HG03025 (cell line): Measurements from ENCODE around the gene BCAS1.

ENCODE experiments used
- ATAC-seq: cut with Tn5 transposase; IDR thresholded peaks from one replicate; pipeline ENCODE4 v1.9.1; 2021; ENCODE audit warnings: mild to moderate bottlenecking, moderate library complexity; ENCODE audit not compliant: unreplicated experiment, low FRiP score

BCAS1 gene

GRCh38 chr20:53917145-53918019 is 153.0 kb downstream of the BCAS1 start:
- ATAC-seq, result peak; percentile 50

DNA sequence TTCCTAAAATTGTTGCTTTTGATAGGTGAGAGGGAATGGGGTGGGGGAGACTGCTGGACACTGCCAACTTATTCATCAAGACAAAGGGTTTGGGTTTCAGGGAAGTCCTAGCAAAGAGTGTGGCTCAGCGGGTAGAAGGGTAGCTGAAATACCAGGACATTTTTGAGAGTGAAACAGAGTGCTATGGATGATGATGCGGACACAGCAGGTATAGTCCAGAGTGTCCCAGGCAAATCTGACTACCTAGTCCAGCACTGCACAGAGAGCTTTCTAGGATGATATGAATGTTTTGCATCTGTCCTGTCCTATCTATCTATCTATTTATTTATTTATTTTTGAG is 154.3 kb downstream of the BCAS1 start:
- ATAC-seq, result no peak

DNA sequence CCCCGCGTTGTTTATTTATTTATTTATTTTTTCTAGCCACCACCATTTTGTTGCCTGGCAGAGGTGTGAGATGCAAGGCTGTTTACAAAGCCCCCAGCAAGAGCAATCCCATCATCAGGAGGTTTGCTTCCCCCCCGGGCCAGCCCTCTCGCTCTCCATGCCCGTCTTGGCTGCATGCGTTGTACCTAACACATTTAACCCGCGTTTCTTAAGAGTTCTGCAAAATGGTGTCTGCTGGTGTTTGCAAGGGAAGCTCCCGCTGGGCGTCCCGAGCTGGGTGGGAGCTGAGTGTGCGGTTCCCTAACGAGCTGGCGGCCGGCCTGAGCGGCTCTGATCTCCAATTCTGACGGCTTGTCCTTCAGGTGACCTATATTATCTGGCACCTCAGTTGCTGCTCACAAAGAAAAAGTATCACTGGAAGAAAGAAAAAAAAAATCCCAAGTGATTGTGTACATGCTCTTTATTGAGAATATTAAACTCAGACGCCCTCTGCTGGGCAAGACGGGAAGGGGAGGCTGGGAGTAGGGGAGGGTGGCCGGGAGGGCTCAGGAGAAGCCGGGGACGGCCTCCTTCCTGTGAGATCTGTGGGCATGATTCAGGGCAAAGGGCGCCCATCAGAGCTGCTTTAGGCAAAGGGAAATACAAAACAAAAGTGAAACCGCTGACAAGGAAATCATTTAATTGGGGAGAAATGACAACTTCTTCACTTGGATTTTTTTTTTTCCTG is 154.8 kb downstream of the BCAS1 start:
- no peak for ATAC-seq

GRCh38 chr20:53914781-53915445 is 155.5 kb downstream of the BCAS1 start:
- ATAC-seq, result no peak

DNA sequence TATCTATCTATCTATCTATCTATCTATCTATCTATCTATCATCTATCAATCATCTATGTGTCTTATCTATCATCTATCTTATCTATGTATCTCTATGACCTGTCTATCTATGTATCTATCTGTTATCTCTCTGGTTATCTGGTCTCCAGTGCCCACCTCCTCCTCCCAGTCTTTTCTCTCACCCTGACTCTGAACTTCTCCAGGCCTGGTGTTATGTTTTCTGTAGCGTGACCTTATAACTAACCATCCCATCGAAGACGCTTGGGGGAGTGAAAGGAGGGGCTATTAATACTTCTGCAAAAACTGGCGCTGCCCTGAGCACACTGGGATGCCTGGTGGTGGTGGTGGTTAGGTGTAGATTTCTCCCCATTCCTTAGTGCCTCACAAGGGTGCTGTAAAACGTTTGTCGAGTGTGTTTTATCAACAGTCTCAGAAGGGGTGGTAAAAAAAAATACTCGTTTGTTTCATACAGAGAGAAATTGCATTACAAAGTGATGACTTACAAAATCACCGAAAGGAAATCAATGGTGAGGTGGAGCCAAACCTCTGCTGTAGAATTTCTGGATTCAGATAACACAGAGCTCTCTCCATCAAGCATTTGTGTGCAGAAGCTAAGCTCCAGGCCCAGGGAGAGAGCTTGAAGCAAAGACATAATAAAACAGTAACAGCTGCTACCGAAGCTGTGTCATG is 156.2 kb downstream of the BCAS1 start:
- ATAC-seq, result no peak

- no peak for ATAC-seq
Observed at GRCh38 chr20:53911301-53911700, 159.1 kb downstream of the BCAS1 start.

GRCh38 chr20:53910351-53911002 is 159.9 kb downstream of the BCAS1 start:
- no peak for ATAC-seq

GRCh38 chr20:53907968-53908751 is 162.2 kb downstream of the BCAS1 start:
- no peak for ATAC-seq

DNA sequence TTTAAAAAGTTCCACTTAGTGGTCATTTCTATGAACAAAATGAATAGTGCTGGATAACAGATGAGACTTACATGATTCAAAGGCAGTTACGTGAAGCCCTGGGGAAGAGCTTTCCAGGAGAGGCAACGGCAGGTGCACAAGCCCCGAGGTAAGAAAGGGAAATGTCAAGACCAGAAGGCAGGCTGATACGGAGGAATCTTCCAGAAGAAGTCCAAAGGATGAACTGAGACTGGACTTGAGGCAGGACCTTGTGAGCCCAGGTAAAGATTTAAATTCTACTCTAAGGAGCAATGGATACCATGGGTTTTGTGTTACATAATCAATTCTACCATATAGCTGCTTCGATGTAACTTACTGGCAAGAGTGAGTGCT is 164.6 kb downstream of the BCAS1 start:
- ATAC-seq, result no peak

GRCh38 chr20:53905019-53905819 is 165.2 kb downstream of the BCAS1 start:
- ATAC-seq, result no peak

DNA sequence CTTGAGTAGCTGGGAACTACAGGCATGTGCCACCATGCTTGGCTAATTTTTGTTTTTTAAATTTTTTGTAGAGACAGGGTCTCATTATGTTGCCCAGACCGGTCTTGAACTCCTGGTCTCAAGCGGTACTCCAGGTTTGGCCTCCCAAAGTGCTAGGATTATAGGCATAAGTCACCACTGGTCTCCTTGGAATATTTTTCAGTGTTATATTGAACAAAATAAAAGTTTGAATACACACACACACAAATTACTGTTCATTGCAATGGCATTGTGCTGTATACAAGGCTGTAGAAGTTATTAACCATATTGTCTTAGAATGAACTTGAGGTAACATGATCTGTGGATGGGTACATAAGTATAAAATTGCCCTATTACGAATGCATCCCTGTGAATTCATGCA is 166.1 kb downstream of the BCAS1 start:
- ATAC-seq, result no peak

DNA sequence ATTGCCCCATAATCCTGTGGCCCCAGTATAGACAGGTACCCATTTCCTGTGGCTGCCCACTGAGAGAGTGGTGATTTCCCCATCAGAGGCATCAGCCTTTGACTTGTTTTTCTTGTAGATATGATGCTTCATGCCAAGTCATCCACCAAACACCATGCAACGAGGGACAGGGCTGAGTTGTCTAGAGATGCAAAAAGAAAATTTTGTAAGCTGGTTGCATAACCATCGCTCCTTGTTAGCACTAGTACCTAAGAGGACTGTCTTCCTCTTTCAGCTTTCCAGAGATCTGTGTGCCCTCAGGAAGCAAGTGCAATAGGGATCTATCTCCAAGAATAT is 166.8 kb downstream of the BCAS1 start:
- no peak for ATAC-seq

GRCh38 chr20:53902968-53903651 is 167.3 kb downstream of the BCAS1 start:
- no peak for ATAC-seq

- no peak for ATAC-seq
Observed at GRCh38 chr20:53901497-53902096, 168.8 kb downstream of the BCAS1 start.

DNA sequence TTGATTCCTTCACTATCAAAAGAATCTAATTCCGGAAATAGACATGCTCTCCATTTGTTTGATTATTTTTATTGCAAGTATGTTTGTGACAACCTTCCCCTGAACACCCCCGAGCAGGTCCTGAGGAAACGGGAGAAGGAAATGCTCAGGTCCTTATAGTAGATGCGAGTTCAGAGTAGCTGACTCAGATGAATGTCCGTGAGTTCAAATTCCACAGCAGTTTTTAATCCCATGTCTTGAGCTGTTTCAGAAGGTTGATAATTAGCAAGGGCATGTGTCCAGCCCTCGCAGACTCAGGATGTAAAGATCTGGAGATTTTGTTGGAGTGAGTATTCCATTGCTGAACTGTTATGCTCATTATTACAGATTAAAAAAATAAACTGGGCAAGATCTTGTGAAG is 169.3 kb downstream of the BCAS1 start:
- no peak for ATAC-seq

GRCh38 chr20:53900380-53900999 is 169.9 kb downstream of the BCAS1 start:
- ATAC-seq, result no peak

DNA sequence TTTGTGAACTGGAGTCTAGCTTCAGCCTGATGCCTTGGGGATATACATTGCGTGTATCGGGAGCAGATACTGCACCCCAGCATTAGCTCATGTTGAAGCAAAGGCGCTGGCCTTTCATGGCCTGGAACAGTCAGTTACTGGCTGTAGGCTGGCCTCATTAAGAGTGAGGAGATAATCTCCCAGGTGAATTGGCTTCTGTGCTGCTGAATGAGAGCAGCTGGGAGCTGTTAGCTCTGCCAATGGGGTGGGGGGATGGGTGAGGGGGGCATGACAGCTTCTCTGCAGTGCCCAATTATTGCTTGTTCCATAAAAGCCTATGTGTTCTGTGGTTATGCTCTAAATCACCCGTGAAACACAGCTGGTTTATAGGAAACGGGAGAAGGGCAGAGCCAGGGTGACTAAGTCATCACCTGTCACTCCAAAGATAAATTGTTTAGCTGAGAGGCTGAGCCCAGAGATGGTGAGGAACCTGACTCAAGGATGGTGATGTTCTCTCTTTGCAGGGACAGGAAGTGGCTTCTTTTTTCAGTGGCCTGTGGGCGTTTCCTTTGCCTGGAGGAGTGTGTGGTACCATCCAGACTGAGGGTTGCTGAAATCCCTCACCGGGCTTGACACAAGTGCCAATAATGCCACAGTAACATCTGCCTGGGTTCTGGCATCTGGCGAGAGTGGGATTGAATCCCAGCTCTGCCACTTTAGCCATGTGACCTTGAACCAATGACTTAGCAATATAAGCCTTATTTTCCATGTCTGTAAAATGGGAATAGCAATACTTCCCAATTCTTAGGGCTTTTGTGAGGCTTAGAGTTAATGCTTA is 170.8 kb downstream of the BCAS1 start:
- ATAC-seq, result no peak
